ENCODE measurements around the gene TUBGCP6.

DNA sequence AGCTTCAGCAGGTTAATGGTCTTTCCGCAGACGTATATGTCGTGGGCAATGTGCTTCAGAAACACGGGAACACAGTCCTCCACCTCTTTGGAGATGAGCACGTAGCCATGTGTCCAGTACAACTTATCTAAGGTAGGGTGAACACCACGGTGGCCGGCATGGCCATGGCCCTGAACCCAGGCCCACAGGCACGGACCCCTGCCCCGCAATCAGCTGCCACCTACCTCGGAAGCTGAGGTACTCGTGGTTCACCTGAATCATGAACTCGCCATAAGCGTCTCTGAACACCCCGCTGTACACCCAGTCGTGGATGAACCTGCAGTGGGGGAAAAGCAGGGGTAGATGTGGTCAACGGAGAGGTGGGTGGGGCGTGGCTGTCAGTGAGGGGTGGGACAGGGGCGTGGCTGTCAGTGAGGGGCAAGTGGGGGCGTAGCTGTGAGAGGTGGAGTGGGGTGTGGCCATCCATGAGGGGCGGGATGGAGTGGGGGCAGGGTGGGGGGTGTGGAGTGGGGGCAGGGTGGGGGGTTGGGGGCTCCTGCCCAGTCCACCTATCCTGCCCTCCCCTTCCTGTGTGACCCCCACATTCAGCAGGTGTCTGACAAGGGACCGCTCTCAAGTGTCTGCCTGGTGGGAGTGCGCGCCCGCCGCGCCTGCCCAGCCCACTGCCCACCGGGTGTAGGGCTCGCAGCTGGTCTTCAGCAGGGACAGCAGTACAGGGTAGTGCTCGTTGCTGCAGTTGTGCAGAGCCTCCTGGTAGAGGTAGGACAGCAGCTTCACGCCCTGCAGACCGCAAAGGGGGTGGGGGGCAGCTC, 18.6 kb downstream of the TUBGCP6 start:
- TF ChIP-seq CTCF (IDR thresholded peaks at IDR 0.05) (no peak), POLR2A (IDR thresholded peaks at IDR 0.05) (no peak), POLR2AphosphoS5 (IDR thresholded peaks at IDR 0.05) (no peak), EP300 (IDR thresholded peaks at IDR 0.05) (no peak)

Data from stomach (tissue), 4 donors.